H9 (cell line): ENCODE data around the gene TMEM170B. TPM values are rescaled to one million over a fixed set of nuclear protein-coding genes. Genes with fewer than 3 reads are reported as not detected.

Experiments
- DNase-seq: peaks from one replicate; pipeline ENCODE4 v3.0.0-alpha.2; 2017
- H2AFZ ChIP-seq: one replicate; pipeline ENCODE4 v1.6.1; 2013; ENCODE audit warnings: mild to moderate bottlenecking, low read length, control low read depth, moderate library complexity
- H2AK5ac ChIP-seq: 2 replicates; pipeline ENCODE4 v1.6.1; 2013; ENCODE audit warnings: low read length, control low read depth, mixed read lengths; ENCODE audit not compliant: insufficient read length
- H2BK120ac ChIP-seq: one replicate; pipeline ENCODE4 v1.6.1; 2013; ENCODE audit warnings: low read depth, mild to moderate bottlenecking, low read length, control low read depth, inconsistent platforms; ENCODE audit not compliant: poor library complexity, severe bottlenecking
- H2BK12ac ChIP-seq: 2 replicates; pipeline ENCODE4 v1.6.1; 2013; ENCODE audit warnings: low read length, control low read depth, mixed read lengths, low read depth; ENCODE audit not compliant: insufficient read length
- H2BK15ac ChIP-seq: 2 replicates; pipeline ENCODE4 v1.6.1; 2013; ENCODE audit warnings: low read depth, low read length, control low read depth
- H2BK20ac ChIP-seq: one replicate; pipeline ENCODE4 v1.6.1; 2013; ENCODE audit warnings: low read depth, mild to moderate bottlenecking, low read length, control low read depth, inconsistent platforms; ENCODE audit not compliant: poor library complexity, severe bottlenecking
- H2BK5ac ChIP-seq: 2 replicates; pipeline ENCODE4 v1.6.1; 2013; ENCODE audit warnings: low read length, control low read depth, mixed read lengths; ENCODE audit not compliant: insufficient read length
- H3K14ac ChIP-seq: 2 replicates; pipeline ENCODE4 v1.6.1; 2013; ENCODE audit warnings: low read length, control low read depth; ENCODE audit not compliant: insufficient read depth
- H3K18ac ChIP-seq: 2 replicates; pipeline ENCODE4 v1.6.1; 2013; ENCODE audit warnings: low read depth, mild to moderate bottlenecking, mixed read lengths, low read length, control low read depth; ENCODE audit not compliant: insufficient read length
- H3K23ac ChIP-seq: 2 replicates; pipeline ENCODE4 v1.6.1; 2013; ENCODE audit warnings: low read length, control low read depth, mixed read lengths, low read depth; ENCODE audit not compliant: insufficient read length
- H3K23me2 ChIP-seq: 2 replicates; pipeline ENCODE4 v1.6.1; 2013; ENCODE audit warnings: low read depth, mild to moderate bottlenecking, mixed read lengths, low read length, control low read depth; ENCODE audit not compliant: insufficient read length, poor library complexity, severe bottlenecking
- H3K27ac ChIP-seq: 2 replicates; pipeline ENCODE4 v1.5.1; 2013; ENCODE audit warnings: low read length, control low read depth, mixed read lengths, low read depth; ENCODE audit not compliant: insufficient read length
- H3K27me3 ChIP-seq: 2 replicates; pipeline ENCODE4 v1.6.1; 2013; ENCODE audit warnings: low read length, control low read depth, inconsistent platforms; ENCODE audit not compliant: insufficient read depth
- H3K4ac ChIP-seq: 2 replicates; pipeline ENCODE4 v1.6.1; 2013; ENCODE audit warnings: low read depth, mild to moderate bottlenecking, control low read depth, inconsistent platforms, low read length, moderate library complexity
- H3K4me1 ChIP-seq: 2 replicates; pipeline ENCODE4 v1.6.1; 2013; ENCODE audit warnings: low read length, control low read depth, inconsistent platforms; ENCODE audit not compliant: insufficient read depth
- H3K4me2 ChIP-seq: 2 replicates; pipeline ENCODE4 v1.6.1; 2013; ENCODE audit warnings: low read length, control low read depth, mixed read lengths; ENCODE audit not compliant: insufficient read length, insufficient read depth
- H3K56ac ChIP-seq: 2 replicates; pipeline ENCODE4 v1.6.1; 2013; ENCODE audit warnings: low read depth, mild to moderate bottlenecking, mixed read lengths, low read length, control low read depth; ENCODE audit not compliant: insufficient read length
- H3K79me1 ChIP-seq: 2 replicates; pipeline ENCODE4 v1.6.1; 2013; ENCODE audit warnings: low read depth, mild to moderate bottlenecking, moderate library complexity, low read length, control low read depth, inconsistent platforms; ENCODE audit not compliant: insufficient read depth, poor library complexity, severe bottlenecking
- H3K79me2 ChIP-seq: 2 replicates; pipeline ENCODE4 v1.6.1; 2013; ENCODE audit warnings: low read length, control low read depth, inconsistent platforms; ENCODE audit not compliant: insufficient read depth
- H3K9ac ChIP-seq: 2 replicates; pipeline ENCODE4 v1.6.1; 2013; ENCODE audit warnings: low read length, control low read depth, mixed read lengths; ENCODE audit not compliant: insufficient read length; ENCODE audit errors: extremely low read depth
- H3K9me3 ChIP-seq: one replicate; pipeline ENCODE4 v1.6.1; 2013; ENCODE audit warnings: low read depth, low read length, inconsistent platforms; ENCODE audit not compliant: control insufficient read depth
- H3T11ph ChIP-seq: one replicate; pipeline ENCODE4 v1.6.1; 2013; ENCODE audit warnings: mild to moderate bottlenecking, low read length, control low read depth, inconsistent platforms
- H4K20me1 ChIP-seq: one replicate; pipeline ENCODE4 v1.6.1; 2013; ENCODE audit not compliant: control insufficient read depth, insufficient read length, insufficient read depth
- H4K5ac ChIP-seq: 2 replicates; pipeline ENCODE4 v1.6.1; 2013; ENCODE audit warnings: low read depth, mild to moderate bottlenecking, mixed read lengths, low read length, control low read depth; ENCODE audit not compliant: insufficient read length
- H4K8ac ChIP-seq: replicated peaks from 2 replicates; pipeline ENCODE4 v1.6.1; 2013; ENCODE audit warnings: low read length, control low read depth, mixed read lengths, low read depth; ENCODE audit not compliant: insufficient read length
- H4K91ac ChIP-seq: 2 replicates; pipeline ENCODE4 v1.6.1; 2013; ENCODE audit warnings: low read depth, mild to moderate bottlenecking, moderate library complexity, mixed read lengths, low read length, control low read depth; ENCODE audit not compliant: insufficient read length
- H3K27ac Mint-ChIP-seq, 3 experiments: 2 replicates in 2 of 3; 3 replicates in 1 of 3; pipeline ENCODE4 v1.8.0; 2020 to 2021; ENCODE audit warnings: mixed read lengths in 3 of 3, mild to moderate bottlenecking in 1 of 3, moderate library complexity in 1 of 3
- H3K27me3 Mint-ChIP-seq: 2 replicates; pipeline ENCODE4 v1.8.0; 2021; ENCODE audit warnings: low read depth, mild to moderate bottlenecking, moderate library complexity, mixed read lengths
- H3K36me3 Mint-ChIP-seq, 3 experiments: 2 replicates in 2 of 3; 3 replicates in 1 of 3; pipeline ENCODE4 v1.8.0; 2020 to 2021; ENCODE audit warnings: low read depth in 3 of 3, mixed read lengths in 3 of 3; ENCODE audit not compliant: insufficient read depth in 1 of 3
- H3K4me1 Mint-ChIP-seq, 2 experiments: 2 replicates each; pipeline ENCODE4 v1.8.0; 2020; ENCODE audit warnings: mixed read lengths in 2 of 2
- H3K4me3 Mint-ChIP-seq, 2 experiments: 2 replicates in 1 of 2; 3 replicates in 1 of 2; pipeline ENCODE4 v1.8.0; 2020 to 2021; ENCODE audit warnings: mild to moderate bottlenecking in 2 of 2, mixed read lengths in 2 of 2, moderate library complexity in 1 of 2
- H3K9me3 Mint-ChIP-seq, 2 experiments: 2 replicates in 1 of 2; 3 replicates in 1 of 2; pipeline ENCODE4 v1.8.0; 2020; ENCODE audit warnings: mild to moderate bottlenecking in 2 of 2, mixed read lengths in 2 of 2, moderate library complexity in 1 of 2
- WGBS: extraction: QIAGEN DNeasy Blood & Tissue Kit; methylation state at CpG from one replicate; pipeline ENCODE4 v1.1.7; 2013; ENCODE audit warnings: missing lambda C conversion rate, low lambda C conversion rate, mixed read lengths; ENCODE audit not compliant: insufficient read length; ENCODE audit errors: extremely low coverage; 5-methylcytosine and 5-hydroxymethylcytosine counted together
- total RNA-seq: library from RNA; stranded (reverse); gene quantifications from 2 replicates; pipeline ENCODE4 v1.2.1, GENCODE V29; 2021
- TF ChIP-seq, protein P1 (sequence below): fragments of 200-600 bp; sonication (generic); conservative IDR thresholded peaks from 3 replicates; pipeline ENCODE4 v1.8.0; 2021; ENCODE audit warnings: antibody characterized with exemption, mild to moderate bottlenecking

Gene TMEM170B
- total RNA-seq, 1 experiment from 2014 or later = 2.9 TPM

DNA sequence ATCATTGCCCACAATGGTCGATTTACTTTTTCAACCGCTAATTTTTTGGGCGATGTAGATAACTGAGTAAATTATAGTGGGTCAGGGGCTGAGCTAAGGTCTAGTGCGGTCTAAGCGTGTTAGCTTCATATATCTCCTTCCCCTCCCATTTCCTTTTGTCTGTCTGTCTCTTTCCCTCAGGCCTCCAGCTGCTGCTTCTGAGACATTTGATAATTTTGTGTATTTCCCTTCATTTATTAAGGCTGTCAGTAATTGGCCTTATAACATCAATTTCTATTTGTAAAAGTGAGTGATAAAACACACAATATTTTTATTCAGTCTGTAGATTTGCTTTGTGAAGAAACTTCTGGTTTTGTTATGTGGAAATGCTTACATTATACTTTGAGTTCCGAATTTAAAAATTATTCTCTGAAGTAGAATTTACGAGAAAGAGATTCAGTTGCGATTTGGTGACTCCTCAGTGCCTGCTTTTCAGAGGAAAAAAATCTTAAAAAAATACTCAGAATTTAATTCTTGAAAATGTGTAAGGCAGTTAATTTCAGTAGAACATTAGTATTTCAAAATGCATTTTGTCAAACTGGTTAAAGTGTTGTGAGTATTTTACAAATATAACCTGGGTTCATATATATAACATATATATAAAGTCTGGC, 1.4 kb downstream of the TMEM170B start:
- Histone ChIP-seq H3T11ph (no peak overlapping the region), H3K4me2 (peak overlapping the region; percentile 60), H3K4me1 (no peaks in the 10 kb centered on the region), H4K20me1 (no peaks in the 10 kb centered on the region), H2BK12ac (no peak overlapping the region), H3K18ac (no peak overlapping the region), H4K5ac (no peak overlapping the region), H2AK5ac (no peak overlapping the region), H3K79me2 (no peaks in the 10 kb centered on the region; the same call in 1 of the 2 replicates), H3K4ac (no peak overlapping the region), H4K91ac (no peak overlapping the region), H3K56ac (no peak overlapping the region), H3K14ac (no peak overlapping the region), H3K9me3 (no peaks in the 10 kb centered on the region), H4K8ac (no peak overlapping the region), H2BK20ac (no peak overlapping the region), H3K79me1 (no peaks in the 10 kb centered on the region), H3K23ac (no peak overlapping the region), H3K9ac (no peak overlapping the region), H3K23me2 (peaks cover 11% of the 10 kb centered on the region), H2AFZ (no peak overlapping the region), H2BK5ac (no peak overlapping the region), H3K27me3 (no peaks in the 10 kb centered on the region), H2BK15ac (no peak overlapping the region), H3K27ac (no peak overlapping the region), H2BK120ac (no peak overlapping the region)
- no peaks in the 10 kb centered on the region for H3K9me3 Mint-ChIP-seq
- no peak for DNase-seq
- no peak overlapping the region for H3K27ac Mint-ChIP-seq
- H3K27me3 Mint-ChIP-seq = peaks cover 36% of the 10 kb centered on the region
- H3K4me1 Mint-ChIP-seq = peaks cover 14 to 16% of the 10 kb centered on the region in 2 experiments
- no peaks in the 10 kb centered on the region for H3K36me3 Mint-ChIP-seq
- H3K4me3 Mint-ChIP-seq = peak overlapping the region; percentile 74 to 78
- TF ChIP-seq, protein P1, sequence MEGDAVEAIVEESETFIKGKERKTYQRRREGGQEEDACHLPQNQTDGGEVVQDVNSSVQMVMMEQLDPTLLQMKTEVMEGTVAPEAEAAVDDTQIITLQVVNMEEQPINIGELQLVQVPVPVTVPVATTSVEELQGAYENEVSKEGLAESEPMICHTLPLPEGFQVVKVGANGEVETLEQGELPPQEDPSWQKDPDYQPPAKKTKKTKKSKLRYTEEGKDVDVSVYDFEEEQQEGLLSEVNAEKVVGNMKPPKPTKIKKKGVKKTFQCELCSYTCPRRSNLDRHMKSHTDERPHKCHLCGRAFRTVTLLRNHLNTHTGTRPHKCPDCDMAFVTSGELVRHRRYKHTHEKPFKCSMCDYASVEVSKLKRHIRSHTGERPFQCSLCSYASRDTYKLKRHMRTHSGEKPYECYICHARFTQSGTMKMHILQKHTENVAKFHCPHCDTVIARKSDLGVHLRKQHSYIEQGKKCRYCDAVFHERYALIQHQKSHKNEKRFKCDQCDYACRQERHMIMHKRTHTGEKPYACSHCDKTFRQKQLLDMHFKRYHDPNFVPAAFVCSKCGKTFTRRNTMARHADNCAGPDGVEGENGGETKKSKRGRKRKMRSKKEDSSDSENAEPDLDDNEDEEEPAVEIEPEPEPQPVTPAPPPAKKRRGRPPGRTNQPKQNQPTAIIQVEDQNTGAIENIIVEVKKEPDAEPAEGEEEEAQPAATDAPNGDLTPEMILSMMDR = no peak
- no CpG with 5 or more reads among the region's 8 CpGs for WGBS
